Epithelial cell of prostate (primary cell): ENCODE results near the gene SWSAP1.
"Not testable (repeated sequence)": the region's sequence is repeated elsewhere in the genome, so short reads cannot be mapped to it uniquely, and the experiment has no call there.

ENCODE experiments used
- DNase-seq: peaks from one replicate; pipeline ENCODE4 v3.0.0-alpha.2; 2011; ENCODE audit warnings: low read depth, low spot score
- H3K27ac ChIP-seq: fragments of 450-650 bp; 2 replicates; pipeline ENCODE4 v1.5.1; 2017; ENCODE audit warnings: mild to moderate bottlenecking

SWSAP1 gene, protein sequence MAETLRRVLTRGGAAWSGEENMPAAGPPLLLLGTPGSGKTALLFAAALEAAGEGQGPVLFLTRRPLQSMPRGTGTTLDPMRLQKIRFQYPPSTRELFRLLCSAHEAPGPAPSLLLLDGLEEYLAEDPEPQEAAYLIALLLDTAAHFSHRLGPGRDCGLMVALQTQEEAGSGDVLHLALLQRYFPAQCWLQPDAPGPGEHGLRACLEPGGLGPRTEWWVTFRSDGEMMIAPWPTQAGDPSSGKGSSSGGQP

DNA sequence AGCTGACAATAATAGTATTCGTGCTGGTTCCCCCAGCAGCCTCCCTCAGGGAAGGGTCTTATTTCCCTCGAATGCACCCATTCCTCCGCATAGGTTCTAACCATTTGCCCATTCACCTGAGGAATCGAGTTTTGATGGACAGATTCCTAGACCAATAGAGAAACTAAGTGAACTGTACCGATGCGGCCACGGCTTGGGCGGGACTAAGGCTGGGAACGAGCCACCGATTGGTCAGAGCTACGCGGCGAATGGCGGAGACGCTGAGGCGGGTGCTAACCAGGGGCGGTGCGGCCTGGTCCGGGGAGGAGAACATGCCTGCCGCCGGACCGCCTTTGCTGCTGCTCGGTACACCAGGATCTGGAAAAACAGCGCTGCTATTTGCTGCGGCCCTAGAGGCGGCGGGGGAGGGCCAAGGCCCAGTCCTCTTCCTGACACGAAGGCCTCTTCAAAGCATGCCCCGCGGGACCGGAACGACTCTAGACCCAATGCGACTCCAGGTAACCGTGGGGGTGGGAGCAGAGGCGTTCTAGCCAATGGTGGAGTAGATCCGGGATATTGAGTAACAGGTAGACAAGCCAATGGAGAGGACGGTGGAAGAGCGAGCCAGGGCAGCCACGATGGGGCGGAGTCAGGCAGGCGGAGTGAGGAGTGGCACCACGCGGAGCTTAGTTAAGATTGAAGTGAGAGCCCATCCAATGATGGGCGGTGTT, at the start of gene SWSAP1:
Gene SWSAP1 (plus strand): TSS at position 234 of the 710 bp plus-strand sequence. CDS start 15 bp downstream, at position 249.
- DNase-seq, result peak; percentile 97
- H3K27ac ChIP-seq, result peak within 1 kb of the TSS; percentile 90

DNA sequence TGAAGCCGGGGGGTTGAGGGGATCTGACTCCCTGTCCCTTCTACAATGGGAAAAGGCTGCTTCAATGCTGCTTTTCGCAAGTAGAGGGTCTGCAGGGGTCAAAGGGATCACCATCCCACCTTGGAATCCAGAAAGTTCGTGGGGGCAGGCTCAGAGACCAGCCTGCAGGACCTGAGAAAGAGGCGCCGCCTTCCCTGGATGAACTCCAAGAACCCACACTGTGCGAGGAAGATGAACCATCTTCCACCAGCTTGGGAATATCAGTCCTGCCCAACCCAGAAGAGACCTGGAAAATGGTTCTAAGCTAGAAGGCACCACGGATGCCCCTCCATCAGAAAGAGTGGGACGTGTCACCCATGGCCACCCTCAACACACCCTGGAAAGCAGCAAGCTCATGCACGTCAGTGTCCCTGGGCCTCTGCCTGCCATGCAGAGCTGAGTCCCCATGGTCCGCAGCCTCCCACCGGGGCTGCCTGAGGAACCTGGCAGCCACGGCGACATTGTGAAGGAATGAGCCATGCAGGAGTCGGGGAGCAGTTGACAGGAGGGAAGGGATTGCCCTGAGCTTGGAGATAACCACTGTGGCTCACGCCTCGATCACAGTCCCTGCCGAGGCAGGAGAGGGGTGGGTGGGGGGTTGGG, 49.6 kb upstream of the SWSAP1 start:
- no peak for DNase-seq
- peak overlapping the region; percentile 85 for H3K27ac ChIP-seq

DNA sequence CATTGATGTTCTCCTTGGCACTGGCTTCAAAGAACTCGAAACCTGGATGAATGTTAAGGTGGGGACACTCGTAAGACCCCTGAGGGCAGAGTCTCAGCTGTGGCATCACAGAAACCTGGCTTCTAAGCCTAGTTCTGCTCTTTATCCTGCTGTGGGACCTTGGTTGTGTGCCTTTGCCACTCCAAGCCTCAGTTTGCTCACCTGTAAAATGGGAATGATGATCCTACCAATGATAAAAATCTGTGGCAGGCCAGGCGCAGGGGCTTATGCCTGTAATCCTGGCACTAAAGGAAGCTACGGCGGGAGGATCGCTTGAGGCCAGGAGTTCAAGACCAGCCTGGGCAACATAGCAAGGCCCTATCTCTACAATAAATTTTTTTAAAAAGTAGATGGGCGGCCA, 48.9 kb upstream of the SWSAP1 start:
- no peak overlapping the region for H3K27ac ChIP-seq
- no peak for DNase-seq

DNA sequence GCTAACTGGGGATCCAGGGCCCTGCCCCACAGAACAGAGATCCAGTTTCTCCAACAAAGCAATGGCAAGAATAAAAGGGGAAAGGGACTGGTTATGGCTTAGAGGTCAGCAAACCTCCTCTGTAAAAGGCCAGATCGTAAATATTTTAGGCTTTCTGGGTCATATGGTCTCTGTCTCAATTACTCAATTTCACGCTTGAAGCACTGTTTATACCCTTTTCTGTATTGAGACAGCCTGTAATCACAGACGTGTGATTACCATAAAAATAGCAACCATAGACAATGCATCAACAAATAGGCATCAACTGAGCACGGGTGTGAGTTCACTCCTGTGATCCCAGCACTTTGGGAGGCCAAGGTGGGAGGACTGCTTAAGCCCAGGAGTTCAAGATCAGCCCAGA, 44.3 kb upstream of the SWSAP1 start:
- no peak overlapping the region for H3K27ac ChIP-seq

DNA sequence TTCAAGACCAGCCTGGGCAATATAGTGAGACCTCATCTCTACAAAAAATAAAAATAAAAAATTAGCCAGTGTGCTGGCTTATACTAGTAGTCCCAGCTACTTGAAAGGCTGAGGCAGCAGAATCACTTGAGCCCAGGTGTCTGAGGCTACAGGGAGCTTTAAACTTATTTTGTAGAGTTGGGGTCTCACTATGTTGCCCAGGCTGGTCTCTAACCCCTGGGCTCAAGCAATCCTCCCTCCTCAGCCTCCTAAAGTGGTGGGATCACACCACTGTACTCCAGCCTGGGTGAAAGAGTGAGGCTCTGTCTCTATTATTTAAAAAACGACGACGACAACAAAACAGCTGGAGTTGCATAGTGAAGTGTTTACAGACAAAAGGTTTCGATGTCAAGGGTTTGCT, 43.0 kb upstream of the SWSAP1 start:
- no peak for DNase-seq
- H3K27ac ChIP-seq, result no peak overlapping the region

More for the DNA sequence above, 44.3 kb upstream of the SWSAP1 start:
- no peak for DNase-seq

DNA sequence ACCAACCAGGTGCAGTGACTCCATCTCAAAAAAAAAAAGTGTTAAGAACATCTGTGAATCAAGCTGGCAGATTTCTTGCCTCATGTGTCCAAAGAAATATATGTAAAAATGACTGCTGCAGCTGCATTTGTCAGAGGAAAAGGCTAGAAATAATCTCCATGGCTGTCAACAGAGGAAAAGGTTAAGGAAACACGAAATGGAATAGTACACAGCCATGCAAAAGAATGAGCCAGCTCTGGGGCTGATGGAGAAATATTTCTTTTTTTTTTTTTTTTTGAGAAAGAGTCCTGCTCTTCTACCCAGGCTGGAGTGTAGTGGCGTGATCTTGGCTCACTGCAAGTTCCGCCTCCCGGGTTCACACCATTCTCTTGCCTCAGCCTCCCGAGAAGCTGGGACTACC, 41.6 kb upstream of the SWSAP1 start:
- DNase-seq, result no peak
- H3K27ac ChIP-seq, result no peak overlapping the region

DNA sequence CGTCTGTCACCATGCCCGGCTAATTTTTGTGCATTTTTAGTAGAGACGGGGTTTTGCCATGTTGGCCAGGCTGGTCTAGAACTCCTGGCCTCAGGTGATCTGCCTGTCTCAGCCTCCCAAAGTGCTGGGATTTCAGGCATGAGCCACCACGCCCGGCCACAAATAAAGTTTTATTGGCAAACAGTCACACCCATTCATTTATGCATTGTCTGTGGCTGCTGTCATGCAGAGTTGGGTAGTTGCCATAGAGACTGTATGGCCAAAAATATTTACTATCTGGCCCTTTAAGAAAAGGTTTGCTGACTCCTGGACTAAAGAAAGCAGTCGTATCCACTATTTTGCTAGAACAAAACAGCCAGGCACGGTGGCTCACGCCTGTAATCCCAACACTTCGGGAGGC, 40.6 kb upstream of the SWSAP1 start:
- not testable (repeated sequence) for DNase-seq, H3K27ac ChIP-seq

DNA sequence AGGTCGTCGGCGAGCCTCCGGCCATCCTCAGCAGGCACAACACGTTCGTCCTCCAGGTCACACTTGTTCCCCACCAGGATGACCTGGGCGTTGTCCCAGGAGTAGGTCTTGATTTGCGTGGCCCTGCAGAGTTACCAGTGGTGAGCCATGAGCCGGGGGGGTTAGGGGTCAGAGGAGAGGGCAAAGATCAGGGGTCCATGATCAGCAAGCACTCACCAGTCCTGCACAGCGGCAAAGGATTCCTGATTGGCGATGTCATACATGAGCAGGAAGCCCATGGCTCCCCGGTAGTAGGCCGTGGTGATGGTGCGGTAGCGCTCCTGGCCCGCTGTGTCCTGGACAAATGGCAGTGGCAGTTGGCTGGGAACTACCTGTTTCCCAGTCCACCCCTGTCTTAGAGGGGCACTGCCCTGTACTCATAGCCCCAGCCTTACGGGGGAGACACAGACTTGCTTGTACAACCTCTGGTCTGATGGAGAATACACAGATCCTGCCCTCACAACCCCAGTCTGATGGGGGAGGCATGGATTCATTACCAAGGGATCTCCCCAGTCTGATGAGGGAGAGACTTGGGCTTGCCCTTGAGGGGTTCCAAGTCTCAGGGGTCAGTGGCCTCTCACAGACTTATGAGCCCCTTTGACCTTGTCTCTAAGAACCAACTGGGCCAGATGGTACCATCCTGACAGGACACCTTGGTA, 38.9 kb upstream of the SWSAP1 start:
- H3K27ac ChIP-seq, result no peak overlapping the region
- DNase-seq, result no peak

DNA sequence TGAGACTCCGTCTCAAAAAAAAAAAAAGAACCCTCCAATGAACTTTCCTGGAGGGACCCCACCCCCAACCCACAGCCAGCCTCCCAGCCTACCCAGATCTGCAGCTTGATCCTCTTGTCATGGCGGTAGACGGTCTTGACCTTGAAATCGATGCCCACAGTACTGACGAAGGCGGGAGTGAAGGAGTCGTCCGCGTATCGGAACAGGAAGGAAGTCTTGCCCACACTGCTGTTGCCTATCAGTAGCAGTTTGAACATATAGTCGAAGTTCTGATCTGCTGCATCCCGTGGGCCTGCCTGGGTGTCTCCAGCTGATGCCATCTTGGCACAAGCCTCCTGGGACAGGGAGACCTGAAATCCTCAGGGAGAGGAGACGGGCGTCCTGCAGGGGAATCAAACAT, 37.4 kb upstream of the SWSAP1 start:
- no peak for DNase-seq
- no peak overlapping the region for H3K27ac ChIP-seq

DNA sequence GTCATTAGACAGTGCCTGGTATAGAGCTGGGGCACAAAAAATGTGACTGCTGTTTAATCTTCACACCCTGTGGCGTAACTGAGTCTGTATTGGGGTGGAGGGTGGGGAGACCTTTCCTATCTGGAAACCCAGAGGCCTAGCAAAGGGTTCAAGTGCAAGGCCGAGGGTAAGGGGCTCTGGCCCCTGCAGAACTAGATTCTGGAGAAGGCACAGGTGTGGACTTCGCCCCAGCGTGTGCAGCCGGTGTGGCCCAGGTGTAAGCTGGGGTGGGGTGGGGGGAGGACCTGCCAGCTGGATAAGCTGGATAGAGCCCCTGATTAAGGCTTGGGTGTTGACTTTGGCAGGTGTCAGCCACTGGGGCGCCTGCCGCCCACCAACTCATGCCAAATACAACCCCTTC, 36.3 kb upstream of the SWSAP1 start:
- no peak for DNase-seq
- no peak overlapping the region for H3K27ac ChIP-seq

DNA sequence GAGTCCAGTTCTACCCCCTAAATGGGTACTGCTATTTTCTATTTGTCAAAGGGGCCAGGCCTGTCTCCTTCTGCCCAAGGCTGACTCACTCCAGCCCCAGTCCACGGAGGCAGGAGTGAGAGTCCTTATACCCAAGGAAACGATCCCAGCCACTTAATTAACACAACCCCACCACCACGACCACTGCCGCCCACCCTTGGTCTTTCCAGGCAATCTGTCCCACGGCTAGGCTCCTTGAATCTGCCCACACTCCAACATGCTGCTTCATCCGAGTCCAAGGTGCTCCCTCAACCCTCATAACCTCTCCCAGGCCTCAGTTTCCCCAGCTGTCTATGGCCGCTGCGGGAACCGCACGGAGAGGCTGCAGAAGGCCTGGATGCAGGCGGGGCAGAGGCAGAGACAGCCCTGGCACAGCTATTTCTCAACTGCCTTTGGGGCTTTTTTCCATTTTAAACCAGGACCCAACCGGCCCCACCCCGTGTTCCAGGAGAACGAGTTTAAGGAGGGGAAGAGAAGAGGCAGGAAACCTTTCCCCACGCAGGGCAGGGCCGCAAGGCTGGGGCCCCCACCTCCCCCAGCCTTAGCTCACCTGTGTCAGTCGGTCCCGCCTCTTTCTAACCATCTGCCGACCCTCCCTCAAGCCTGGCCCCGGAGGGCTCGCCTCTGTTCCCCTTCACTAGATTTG, 35.8 kb upstream of the SWSAP1 start:
- DNase-seq, result no peak
- peak overlapping the region; percentile 49 for H3K27ac ChIP-seq

DNA sequence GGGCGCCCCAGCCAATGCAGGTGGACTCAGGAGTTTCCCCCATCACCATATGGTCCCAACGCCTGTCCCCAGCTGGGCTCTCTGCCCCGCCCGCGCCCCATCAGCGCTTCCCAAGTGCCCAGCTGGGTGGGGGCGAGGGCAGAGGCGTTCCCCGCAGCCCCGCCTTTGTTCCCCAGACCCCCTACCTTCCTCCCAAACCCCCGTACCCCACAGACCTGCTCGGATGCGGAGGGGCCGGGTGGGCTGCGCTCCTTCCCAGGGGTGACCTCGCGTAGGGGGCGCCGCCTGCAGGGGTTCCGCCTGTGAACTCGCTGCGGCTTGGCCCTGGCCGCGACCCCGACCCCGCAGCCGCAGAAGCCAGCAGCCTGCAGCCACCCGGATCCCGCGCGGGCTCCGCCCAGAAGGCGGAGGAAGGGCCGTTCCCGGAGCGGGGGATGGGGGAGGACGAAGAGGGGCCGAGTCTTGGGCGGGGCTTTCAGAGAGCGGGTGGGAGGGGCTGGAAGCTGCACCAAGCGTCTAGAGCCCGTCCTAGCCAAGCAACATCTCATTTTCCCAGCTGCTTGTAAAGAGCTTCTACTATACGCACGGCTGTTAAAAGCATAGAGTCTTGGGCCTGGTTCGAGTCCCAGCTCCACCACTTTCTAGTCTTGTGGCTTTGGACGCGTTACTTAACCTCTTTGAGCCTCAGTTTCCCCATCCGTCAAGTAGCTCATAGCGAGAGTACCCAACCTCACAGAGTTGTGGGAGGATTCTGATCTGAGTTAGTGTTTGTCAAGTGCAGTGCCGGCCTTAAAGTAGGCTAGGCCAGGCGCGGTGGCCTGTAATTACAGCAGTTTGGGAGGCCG, 35.0 kb upstream of the SWSAP1 start, which contains the start of gene RAB3D:
Gene RAB3D (minus strand): TSS at position 404 of the 845 bp plus-strand sequence. CDS start 2,258 bp downstream, outside the sequence.
- H3K27ac ChIP-seq, result peak within 1 kb of the TSS; percentile 49

DNA sequence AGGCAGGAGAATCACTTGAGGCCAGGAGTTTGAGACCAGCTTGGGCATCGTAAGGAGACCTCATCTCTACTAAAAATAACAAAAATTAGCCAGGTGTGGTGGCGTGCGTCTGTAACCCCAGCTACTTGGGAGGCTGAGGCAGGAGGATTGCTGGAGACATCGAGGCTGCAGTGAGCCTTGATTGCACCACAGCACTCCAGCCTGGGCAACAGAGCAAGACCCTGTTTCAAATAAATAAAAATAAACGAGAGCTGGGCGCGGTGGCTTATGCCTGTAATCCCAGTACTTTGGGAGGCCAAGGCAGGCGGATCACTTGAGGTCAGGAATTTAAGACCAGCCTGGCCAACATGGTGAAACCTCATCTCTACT, 34.4 kb upstream of the SWSAP1 start:
- H3K27ac ChIP-seq, DNase-seq: not testable (repeated sequence)

More for the DNA sequence above, 35.0 kb upstream of the SWSAP1 start, which contains the start of gene RAB3D:
- DNase-seq, result no peak

DNA sequence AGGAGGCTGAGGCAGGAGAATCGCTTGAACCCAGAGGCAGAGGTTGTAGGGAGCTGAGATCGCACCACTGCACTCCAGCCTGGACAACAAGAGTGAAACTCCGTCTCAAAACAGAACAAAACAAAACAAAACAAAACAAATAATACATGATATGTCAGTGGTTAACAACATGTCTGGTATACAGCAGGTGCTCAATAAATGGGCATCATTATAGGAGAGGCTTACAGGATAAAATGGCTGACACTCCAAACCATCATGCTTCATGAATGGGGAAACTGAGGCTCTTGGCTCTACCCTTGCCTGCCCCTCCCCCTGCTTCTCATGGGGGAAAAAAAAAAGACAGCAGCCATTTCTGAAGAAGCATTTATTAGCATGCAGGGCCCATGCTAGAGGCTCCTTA, 32.0 kb upstream of the SWSAP1 start:
- no peak for DNase-seq
- H3K27ac ChIP-seq, result no peak overlapping the region

DNA sequence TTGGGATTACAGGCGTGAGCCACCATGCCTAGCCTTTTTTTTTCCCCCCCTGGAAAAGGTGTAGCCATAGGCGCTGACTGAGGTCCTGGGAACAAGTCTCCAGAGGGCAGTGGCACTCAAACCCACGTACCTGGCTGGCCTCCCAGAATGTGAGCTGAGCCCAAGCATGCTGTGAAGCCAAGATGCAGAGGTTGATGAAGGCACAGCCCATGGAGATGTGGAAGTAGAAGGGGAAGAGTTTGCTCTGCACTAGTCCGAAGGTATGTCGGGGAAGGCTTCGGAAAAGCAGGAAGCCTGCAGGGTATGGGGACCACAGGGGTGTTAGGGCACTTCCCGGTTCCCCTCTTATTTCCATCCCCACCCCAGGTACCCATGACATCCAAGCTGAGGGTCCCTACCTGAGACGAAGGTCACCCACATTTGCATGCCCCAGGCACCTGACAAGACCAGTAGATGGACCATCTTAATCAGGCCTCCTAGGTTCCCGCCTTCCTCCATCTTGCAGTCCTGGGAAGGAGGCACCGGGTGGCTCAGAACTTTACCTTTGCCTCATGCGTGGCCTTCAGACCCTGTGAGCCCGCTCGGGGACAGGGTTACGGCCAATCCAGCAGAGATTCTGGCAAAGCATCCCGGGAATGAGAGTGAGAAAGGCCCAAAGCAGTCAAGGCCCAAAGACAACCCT, 29.2 kb upstream of the SWSAP1 start:
- no peak for DNase-seq
- peak overlapping the region; percentile 53 for H3K27ac ChIP-seq

DNA sequence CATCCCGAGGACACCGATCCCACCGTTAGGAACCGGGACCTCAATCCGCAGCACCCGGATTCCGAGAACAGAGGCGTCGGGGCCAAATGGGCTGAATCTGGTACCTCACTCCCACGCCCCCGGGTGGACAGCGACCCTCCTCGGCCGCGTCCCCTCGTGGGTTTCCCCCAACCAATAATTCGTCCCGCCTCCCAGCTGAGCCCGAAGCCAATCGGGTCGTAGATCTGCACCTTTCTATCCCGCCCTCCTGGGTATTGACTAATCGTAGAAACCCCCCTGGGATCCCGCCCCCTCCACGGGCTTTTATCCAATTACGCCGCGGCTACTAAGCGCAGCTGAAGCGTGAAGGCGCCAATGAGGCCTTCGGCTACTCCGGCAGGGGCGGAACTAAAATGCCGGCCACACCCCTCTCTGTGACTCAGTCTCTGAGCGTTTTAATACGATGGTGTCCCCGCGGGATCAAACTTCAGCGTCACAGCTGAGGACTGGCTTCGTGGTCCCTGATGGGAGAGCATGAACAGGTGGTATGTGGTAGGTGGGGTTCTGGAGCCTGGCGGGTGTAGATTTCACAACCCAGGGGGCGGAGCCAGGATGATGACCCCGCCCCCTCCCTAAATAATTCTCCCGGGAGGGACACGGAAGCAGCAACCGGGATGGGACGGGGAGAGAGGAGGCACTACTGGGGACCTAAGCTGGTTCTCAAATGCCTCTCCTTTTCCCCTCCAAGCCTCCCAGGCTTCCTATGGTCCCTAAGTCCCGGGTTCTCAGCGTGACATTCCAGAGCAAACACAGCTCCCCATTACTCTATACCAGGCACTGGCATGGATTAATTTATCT, 28.1 kb upstream of the SWSAP1 start, which contains the start of the genes CCDC159 and TMEM205:
Gene CCDC159 (plus strand): TSS at position 416 of the 837 bp plus-strand sequence. CDS start 88 bp downstream, at position 504.
Gene TMEM205 (minus strand): TSS at position 165 of the 837 bp plus-strand sequence. CDS start 649 bp downstream, outside the sequence.
- H3K27ac ChIP-seq, result peak within 1 kb of the TSS; percentile 53
- DNase-seq, result peak; percentile 95

DNA sequence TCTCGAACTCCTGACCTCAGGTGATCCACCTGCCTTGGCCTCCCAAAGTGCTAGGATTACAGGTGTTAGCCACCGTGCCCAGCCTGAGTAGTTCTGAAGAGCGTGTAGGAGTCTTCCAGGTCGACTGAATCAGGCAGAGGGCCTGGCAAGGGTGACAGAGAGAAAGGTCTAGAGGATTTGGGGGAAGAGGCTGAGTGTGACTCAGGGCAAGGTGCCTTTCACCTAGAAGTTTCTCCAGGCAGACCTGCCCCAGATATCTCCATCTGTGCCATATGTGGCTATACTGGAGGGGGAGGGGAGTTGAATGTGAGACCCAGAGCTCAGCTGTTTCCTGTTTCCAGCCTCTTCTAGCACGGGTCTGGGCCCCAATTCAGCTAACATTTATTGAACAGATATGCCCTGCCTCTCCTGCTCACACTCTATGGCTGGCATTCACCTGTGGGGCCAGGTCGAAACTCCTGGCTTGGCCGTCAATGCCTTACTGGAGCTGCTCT, 26.9 kb upstream of the SWSAP1 start:
- H3K27ac ChIP-seq, result no peak overlapping the region

More for the DNA sequence above, 26.9 kb upstream of the SWSAP1 start:
- DNase-seq, result no peak
